Activated T-cell treated with anti-CD3 and anti-CD28 coated beads, Interleukin-2, amount 50 U/mL, for 72 hours (primary cell): ENCODE data around the gene FIGLA. TPM values are rescaled to one million over a fixed set of nuclear protein-coding genes. Genes with fewer than 3 reads are reported as not detected.

ENCODE experiments used
- ATAC-seq, 2 donors: fragments of 150-1000 bp; cut with Tn5 transposase; replicated peaks in 1 of 2; 2 replicates each; pipeline ENCODE4 v1.10.0; 2021; ENCODE audit warnings: moderate library complexity in 2 of 2, mild to moderate bottlenecking in 1 of 2
- DNase-seq, 2 donors: peaks; one replicate each; pipeline ENCODE4 v3.0.0; 2021 to 2022; ENCODE audit warnings: mixed read lengths in 1 of 2
- H3K27ac Mint-ChIP-seq: one replicate; pipeline ENCODE4 v1.8.0; 2022; ENCODE audit warnings: mild to moderate bottlenecking, moderate library complexity, mixed read lengths
- H3K27me3 Mint-ChIP-seq: one replicate; pipeline ENCODE4 v1.8.0; 2022; ENCODE audit warnings: low read depth, mixed read lengths
- H3K36me3 Mint-ChIP-seq, 2 donors: one replicate each; pipeline ENCODE4 v1.8.0; 2022; ENCODE audit warnings: mixed read lengths in 2 of 2, mild to moderate bottlenecking in 1 of 2; ENCODE audit not compliant: insufficient read depth in 2 of 2
- H3K4me1 Mint-ChIP-seq: one replicate; pipeline ENCODE4 v1.8.0; 2022; ENCODE audit warnings: low read depth, mixed read lengths
- H3K4me3 Mint-ChIP-seq, 2 donors: one replicate each; pipeline ENCODE4 v1.8.0; 2022; ENCODE audit warnings: mild to moderate bottlenecking in 2 of 2, mixed read lengths in 2 of 2, moderate library complexity in 2 of 2
- H3K9me3 Mint-ChIP-seq, 2 donors: one replicate each; pipeline ENCODE4 v1.8.0; 2022; ENCODE audit warnings: mixed read lengths in 2 of 2
- total RNA-seq, 2 donors: library from RNA; stranded (reverse); gene quantifications; one replicate each; pipeline ENCODE4 v1.2.3, GENCODE V29; 2022

Gene FIGLA
- total RNA-seq, 2 donors from 2014 or later: 0.35 TPM; not detected in 1

- Mint-ChIP-seq H3K27ac (no peak overlapping the region), H3K4me3 (no peak overlapping the region), H3K4me1 (no peaks in the 10 kb centered on the region), H3K36me3 (no peaks in the 10 kb centered on the region), H3K9me3 (no peaks in the 10 kb centered on the region), H3K27me3 (peaks cover 6% of the 10 kb centered on the region)
- ATAC-seq (no peak), DNase-seq (no peak)
These were observed 31.0 kb downstream of the FIGLA start for GRCh38 chr2:70759446-70759845.

DNA sequence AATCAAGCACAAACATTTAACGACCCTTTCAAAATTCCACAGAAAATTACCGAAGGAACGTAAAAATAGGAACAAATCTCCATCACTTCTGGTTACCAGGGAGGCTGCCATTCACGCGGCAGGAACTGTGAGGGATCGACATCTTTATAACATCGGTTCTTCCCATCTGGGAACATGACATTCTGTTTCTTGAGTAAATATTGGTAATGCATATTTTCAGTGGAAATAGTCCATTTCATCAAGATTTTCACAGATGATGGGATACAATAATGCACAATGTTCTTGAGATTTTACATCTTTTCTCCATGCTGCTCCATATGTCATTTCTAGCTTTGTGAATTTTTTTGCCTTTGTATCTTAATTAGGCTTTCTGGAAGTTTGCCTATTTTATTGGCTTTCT, 32.5 kb downstream of the FIGLA start:
- Mint-ChIP-seq H3K4me1 (no peaks in the 10 kb centered on the region), H3K27me3 (peaks cover 5% of the 10 kb centered on the region), H3K9me3 (no peaks in the 10 kb centered on the region), H3K36me3 (no peaks in the 10 kb centered on the region), H3K4me3 (no peak overlapping the region), H3K27ac (no peak overlapping the region)
- DNase-seq (no peak), ATAC-seq (no peak)

- ATAC-seq (no peak), DNase-seq (no peak)
- no peaks in the 10 kb centered on the region for H3K9me3 Mint-ChIP-seq
- no peaks in the 10 kb centered on the region for H3K36me3 Mint-ChIP-seq
- no peak overlapping the region for H3K4me3 Mint-ChIP-seq
- H3K4me1 Mint-ChIP-seq: no peaks in the 10 kb centered on the region
- no peak overlapping the region for H3K27ac Mint-ChIP-seq
- peaks cover 5% of the 10 kb centered on the region for H3K27me3 Mint-ChIP-seq
These were observed 33.1 kb downstream of the FIGLA start for GRCh38 chr2:70757360-70757759.

- H3K4me1 Mint-ChIP-seq: no peaks in the 10 kb centered on the region
- no peaks in the 10 kb centered on the region for H3K36me3 Mint-ChIP-seq
- H3K9me3 Mint-ChIP-seq: no peaks in the 10 kb centered on the region
- ATAC-seq: no peak
- DNase-seq: no peak
- peaks cover 5% of the 10 kb centered on the region for H3K27me3 Mint-ChIP-seq
- no peak overlapping the region for H3K4me3 Mint-ChIP-seq
- no peak overlapping the region for H3K27ac Mint-ChIP-seq
These were observed 34.3 kb downstream of the FIGLA start for GRCh38 chr2:70756128-70756527.

DNA sequence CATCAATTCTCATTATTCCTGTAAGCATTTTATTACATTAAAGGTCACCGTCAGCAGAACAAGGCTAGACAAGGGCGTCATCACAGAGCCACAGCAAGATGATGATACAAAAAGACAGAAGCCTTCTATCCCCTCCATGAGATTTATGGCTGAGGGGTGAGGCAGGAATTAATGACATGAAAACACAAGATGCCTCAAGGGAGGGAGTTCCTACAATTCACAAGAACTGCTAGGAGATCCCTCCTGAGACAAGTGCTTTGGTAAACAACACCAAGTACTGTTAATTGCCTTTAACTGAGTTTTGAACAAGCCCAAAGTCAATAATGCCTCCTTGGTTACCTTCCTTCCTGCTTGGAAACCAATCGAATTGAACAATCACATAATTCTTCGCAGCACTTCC, 36.5 kb downstream of the FIGLA start:
- no peaks in the 10 kb centered on the region for H3K4me1 Mint-ChIP-seq
- DNase-seq (no peak), ATAC-seq (no peak)
- H3K9me3 Mint-ChIP-seq: peaks cover 0 to under 1% of the 10 kb centered on the region in 2 donors
- peaks cover 5% of the 10 kb centered on the region for H3K27me3 Mint-ChIP-seq
- no peak overlapping the region for H3K4me3 Mint-ChIP-seq
- H3K27ac Mint-ChIP-seq: no peak overlapping the region
- H3K36me3 Mint-ChIP-seq: no peaks in the 10 kb centered on the region

DNA sequence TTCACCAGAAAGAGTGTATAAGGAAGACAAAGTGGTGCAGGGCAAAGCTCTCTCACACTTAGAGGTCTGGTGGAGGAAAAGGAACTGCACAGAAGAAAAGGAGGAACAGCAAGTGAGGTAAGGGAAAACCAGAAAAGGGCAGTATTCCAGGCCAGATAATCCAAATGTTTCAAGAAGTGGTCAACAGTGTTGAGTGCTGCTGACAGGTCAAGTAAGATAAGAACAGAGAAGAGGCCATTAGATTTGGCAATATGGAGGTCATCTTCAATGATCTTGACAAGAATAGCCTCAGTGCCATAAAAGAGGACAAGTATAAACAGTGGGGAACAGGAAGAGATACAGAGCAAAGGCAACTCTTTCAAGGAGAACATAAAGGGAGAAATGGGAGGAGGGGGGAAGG, 37.4 kb downstream of the FIGLA start:
- Mint-ChIP-seq H3K4me3 (no peak overlapping the region), H3K36me3 (no peaks in the 10 kb centered on the region), H3K27me3 (no peaks in the 10 kb centered on the region), H3K9me3 (peaks cover 0 to 2% of the 10 kb centered on the region in 2 donors), H3K27ac (no peak overlapping the region), H3K4me1 (no peaks in the 10 kb centered on the region)
- no peak for DNase-seq
- no peak for ATAC-seq

DNA sequence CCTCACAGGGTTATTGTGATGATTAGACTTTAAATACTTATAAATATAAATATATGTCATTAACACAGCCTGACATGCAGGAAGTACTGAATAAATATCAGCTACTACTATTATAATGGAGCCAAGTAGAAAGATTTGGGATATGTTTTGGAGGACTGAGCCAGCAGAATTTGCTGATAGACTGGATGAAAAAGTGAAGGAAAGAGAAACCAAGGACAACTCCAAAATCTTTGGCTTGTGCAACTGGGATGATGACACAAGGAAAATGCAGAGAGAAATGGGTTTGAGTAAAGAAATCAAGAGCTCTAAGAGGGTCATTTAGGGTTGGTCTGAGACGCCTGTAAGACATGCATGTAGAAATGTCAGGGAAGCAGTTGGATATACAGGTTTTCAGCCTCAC, 38.0 kb downstream of the FIGLA start:
- no peaks in the 10 kb centered on the region for H3K27me3 Mint-ChIP-seq
- no peak overlapping the region for H3K4me3 Mint-ChIP-seq
- no peak for ATAC-seq
- peaks cover 3% of the 10 kb centered on the region for H3K4me1 Mint-ChIP-seq
- peaks cover 2% of the 10 kb centered on the region in 2 donors for H3K36me3 Mint-ChIP-seq
- peaks cover 2 to 5% of the 10 kb centered on the region in 2 donors for H3K9me3 Mint-ChIP-seq
- no peak for DNase-seq
- H3K27ac Mint-ChIP-seq: no peak overlapping the region

DNA sequence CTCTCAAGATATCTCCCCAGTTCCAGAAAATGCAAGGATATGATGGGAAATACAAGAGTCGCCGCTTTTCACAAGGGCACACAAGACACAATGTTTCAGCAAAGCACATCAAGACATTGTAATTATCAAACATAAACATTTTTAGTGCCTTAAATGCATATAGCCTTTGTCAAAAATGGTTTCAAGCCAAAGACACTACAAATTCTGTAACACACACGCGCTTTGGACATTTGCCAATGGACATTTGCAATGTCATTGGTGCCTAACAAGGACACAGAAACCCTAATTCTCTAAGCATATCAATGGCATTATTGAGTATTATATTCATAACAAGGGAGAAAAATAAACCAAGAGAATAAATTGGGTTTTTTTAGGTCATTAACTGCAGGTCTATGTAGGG, 38.6 kb downstream of the FIGLA start:
- no peaks in the 10 kb centered on the region for H3K27me3 Mint-ChIP-seq
- DNase-seq (no peak), ATAC-seq (no peak)
- peaks cover 4 to 7% of the 10 kb centered on the region in 2 donors for H3K9me3 Mint-ChIP-seq
- H3K27ac Mint-ChIP-seq: no peak overlapping the region
- H3K4me1 Mint-ChIP-seq: peaks cover 6% of the 10 kb centered on the region
- H3K36me3 Mint-ChIP-seq: peaks cover 3% of the 10 kb centered on the region in 2 donors
- H3K4me3 Mint-ChIP-seq: no peak overlapping the region

DNA sequence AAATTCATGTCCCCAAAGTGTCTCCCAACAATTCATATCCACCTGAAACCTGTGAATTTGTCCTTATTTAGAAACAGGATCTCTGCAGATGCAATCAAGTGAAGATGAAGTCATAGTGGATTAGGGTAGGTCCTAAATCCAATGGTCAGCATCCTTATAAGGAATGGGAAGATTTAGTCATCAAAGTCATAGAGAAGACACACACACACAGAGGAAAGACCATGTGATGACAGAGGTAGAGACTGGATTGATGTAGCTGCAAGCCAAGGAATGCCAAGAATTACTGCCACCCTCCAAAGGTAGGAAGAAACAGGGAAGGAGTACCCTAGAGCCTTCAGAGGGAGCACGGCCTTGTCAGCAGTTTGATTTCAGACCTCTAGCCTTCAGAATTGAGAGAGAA, 40.1 kb downstream of the FIGLA start:
- no peak for ATAC-seq
- H3K4me3 Mint-ChIP-seq: no peak overlapping the region
- no peak overlapping the region for H3K27ac Mint-ChIP-seq
- H3K36me3 Mint-ChIP-seq: peaks cover 3% of the 10 kb centered on the region in 2 donors
- H3K9me3 Mint-ChIP-seq: peaks cover 4 to 7% of the 10 kb centered on the region in 2 donors
- H3K4me1 Mint-ChIP-seq: peaks cover 6% of the 10 kb centered on the region
- DNase-seq: no peak
- no peaks in the 10 kb centered on the region for H3K27me3 Mint-ChIP-seq

DNA sequence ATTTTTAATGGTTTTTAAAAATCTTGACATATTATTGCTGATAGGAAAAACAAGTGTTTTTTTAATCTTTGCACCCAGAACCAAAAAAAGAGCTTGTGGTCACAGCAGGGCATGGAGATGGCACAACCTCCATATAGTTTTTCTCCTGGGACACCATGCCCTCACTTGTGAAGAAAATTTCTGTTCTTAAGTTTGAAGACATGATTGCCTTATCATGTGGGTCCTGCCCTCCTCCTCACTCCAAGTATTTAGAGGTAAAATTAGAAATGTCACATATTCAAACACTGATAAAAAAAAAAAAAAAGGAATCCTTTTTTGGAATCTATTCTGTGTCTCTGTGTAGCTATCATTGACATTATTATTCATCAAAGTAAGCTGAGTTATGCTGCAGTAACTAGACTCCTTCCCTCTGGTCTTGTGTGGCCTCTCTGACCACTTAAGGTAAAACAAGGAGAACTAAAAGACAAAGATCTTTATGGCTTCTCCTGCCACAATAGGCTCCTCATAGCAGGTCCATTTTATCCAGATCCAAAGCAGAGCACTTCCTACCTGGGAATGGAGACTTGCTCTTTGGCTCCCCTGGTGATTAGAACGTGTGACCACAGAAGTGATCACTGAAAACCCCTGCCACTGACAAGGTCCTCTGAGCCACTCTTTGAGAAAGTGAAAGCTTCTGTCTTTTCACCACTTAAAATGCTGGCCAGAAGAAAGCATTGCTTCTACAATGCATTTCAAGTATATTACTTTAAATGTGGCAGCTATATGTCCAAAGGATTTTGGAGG, 42.2 kb downstream of the FIGLA start:
- Mint-ChIP-seq H3K27ac (no peak overlapping the region), H3K27me3 (no peaks in the 10 kb centered on the region), H3K36me3 (peaks cover 3% of the 10 kb centered on the region in 2 donors), H3K4me3 (no peak overlapping the region), H3K9me3 (peaks cover 4 to 7% of the 10 kb centered on the region in 2 donors), H3K4me1 (peaks cover 6% of the 10 kb centered on the region)
- DNase-seq (no peak), ATAC-seq (no peak)

DNA sequence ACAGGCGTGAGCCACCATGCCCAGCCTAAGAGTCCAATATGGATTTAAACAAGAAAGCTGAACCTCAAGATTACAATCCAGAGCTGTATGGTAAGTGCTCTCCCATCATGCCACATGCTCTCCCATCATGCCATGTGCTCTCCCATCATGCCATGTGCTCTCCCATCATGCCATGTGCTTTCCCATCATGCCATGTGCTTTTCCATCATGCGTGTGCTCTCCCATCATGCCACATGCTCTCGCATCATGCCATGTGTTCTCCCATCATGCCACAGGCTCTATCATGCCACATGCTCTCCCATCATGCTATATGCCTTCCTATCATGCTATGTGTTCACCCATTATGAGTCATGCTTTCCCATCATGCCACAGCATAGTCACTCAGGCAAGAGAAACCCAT, 43.2 kb downstream of the FIGLA start:
- peaks cover 3% of the 10 kb centered on the region in 2 donors for H3K36me3 Mint-ChIP-seq
- ATAC-seq (no peak), DNase-seq (no peak)
- peaks cover 6% of the 10 kb centered on the region for H3K4me1 Mint-ChIP-seq
- no peaks in the 10 kb centered on the region for H3K27me3 Mint-ChIP-seq
- H3K4me3 Mint-ChIP-seq: no peak overlapping the region
- H3K27ac Mint-ChIP-seq: no peak overlapping the region
- peaks cover 4 to 7% of the 10 kb centered on the region in 2 donors for H3K9me3 Mint-ChIP-seq

GRCh38 chr2:70746094-70746974, 44.1 kb downstream of the FIGLA start:
- Mint-ChIP-seq H3K27ac (no peak overlapping the region), H3K4me3 (no peak overlapping the region), H3K36me3 (peaks cover 3% of the 10 kb centered on the region in 2 donors), H3K9me3 (peaks cover 4 to 7% of the 10 kb centered on the region in 2 donors), H3K4me1 (peaks cover 6% of the 10 kb centered on the region), H3K27me3 (no peaks in the 10 kb centered on the region)
- ATAC-seq: no peak
- DNase-seq: no peak

DNA sequence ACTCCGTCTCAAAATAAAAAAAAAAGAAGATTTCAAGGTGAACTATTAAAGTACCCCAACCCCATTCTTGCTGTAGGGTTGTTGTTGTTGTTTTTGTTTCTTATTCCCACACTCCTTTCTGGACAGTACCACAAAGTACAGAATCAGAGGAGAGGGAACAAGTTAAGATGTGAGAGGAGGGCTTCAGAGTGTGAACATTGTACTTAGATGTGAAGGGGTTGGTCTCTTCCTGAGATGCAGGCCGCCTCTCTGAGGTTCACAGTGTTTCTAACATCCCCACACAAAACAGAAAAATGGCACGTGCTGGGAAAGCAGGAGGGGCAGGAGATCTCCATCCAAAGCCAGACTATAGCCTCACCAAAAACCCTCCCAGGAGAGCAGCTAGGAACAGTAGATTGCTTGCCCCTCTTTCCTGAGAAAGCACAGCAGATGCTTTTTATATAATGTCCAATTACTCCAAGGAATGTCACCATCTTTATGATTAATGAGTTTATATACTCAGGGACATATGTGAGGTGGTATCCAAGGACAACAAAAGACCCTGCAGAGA, 45.1 kb downstream of the FIGLA start:
- H3K36me3 Mint-ChIP-seq: peaks cover 3% of the 10 kb centered on the region in 2 donors
- no peak overlapping the region for H3K27ac Mint-ChIP-seq
- H3K4me3 Mint-ChIP-seq: no peak overlapping the region
- DNase-seq (no peak), ATAC-seq (no peak)
- peaks cover 6% of the 10 kb centered on the region for H3K4me1 Mint-ChIP-seq
- no peaks in the 10 kb centered on the region for H3K27me3 Mint-ChIP-seq
- peaks cover 4 to 7% of the 10 kb centered on the region in 2 donors for H3K9me3 Mint-ChIP-seq
